Measurements from ENCODE around the gene CCDC88C.

- TF ChIP-seq, protein P1, sequence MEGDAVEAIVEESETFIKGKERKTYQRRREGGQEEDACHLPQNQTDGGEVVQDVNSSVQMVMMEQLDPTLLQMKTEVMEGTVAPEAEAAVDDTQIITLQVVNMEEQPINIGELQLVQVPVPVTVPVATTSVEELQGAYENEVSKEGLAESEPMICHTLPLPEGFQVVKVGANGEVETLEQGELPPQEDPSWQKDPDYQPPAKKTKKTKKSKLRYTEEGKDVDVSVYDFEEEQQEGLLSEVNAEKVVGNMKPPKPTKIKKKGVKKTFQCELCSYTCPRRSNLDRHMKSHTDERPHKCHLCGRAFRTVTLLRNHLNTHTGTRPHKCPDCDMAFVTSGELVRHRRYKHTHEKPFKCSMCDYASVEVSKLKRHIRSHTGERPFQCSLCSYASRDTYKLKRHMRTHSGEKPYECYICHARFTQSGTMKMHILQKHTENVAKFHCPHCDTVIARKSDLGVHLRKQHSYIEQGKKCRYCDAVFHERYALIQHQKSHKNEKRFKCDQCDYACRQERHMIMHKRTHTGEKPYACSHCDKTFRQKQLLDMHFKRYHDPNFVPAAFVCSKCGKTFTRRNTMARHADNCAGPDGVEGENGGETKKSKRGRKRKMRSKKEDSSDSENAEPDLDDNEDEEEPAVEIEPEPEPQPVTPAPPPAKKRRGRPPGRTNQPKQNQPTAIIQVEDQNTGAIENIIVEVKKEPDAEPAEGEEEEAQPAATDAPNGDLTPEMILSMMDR (IDR thresholded peaks at IDR 0.05), result no peak
- no peak for TF ChIP-seq POLR2A (IDR thresholded peaks at IDR 0.05)
- TF ChIP-seq EP300 (IDR thresholded peaks at IDR 0.05), result no peak
Observed at GRCh38 chr14:91238661-91239060, 179.0 kb downstream of the CCDC88C start.
